HG03558 (cell line): ENCODE measurements around the gene SNRNP25.

Source experiments
- ATAC-seq: cut with Tn5 transposase; IDR thresholded peaks from one replicate; pipeline ENCODE4 v1.9.1; 2021; ENCODE audit warnings: moderate number of reproducible peaks; ENCODE audit not compliant: unreplicated experiment; ENCODE audit errors: extremely low read depth

SNRNP25 gene

DNA sequence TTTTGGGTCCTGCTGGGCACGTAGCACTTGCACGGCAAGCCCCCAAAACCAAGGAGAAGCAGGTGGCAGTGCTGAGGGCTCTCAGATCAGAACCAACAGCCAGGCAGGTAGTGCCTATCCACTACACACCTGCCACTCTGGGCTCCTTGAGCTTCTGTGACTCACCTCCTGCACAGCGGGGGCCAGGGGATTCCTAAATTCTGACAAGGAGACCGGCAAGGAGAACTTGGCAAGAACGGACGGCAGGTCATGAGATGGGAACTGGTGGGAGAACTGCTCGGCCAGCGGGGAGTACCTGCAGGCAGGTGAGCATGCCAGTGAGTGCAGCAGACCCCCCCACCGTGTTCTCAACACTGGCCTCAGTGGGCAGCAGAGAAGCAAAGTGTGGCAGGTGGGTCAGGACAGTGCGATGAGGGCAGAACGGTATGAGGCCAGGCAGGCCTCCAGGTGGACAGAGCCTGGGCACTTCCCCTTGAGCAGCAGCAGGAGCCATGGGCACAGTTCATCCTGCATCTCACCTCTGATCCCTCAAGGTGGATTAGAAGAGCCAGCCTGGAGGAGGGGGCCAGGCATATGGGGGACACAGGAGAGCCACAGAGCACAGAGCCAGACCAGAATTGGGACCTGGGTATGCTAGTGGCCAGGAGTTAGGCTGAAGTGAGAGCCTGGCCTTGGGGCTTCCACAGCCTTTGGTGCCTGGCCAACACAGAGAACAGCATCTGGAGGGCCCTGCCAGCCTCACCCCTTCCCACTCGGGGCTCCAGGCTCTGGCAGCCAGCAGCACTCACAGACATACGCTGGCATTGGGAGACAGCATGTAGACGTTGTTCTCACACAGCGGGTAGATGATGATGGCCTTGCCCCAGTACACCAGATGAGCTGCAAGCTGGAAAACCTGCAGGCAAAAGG lies 39.1 kb downstream of the SNRNP25 start:
- ATAC-seq: no peak

DNA sequence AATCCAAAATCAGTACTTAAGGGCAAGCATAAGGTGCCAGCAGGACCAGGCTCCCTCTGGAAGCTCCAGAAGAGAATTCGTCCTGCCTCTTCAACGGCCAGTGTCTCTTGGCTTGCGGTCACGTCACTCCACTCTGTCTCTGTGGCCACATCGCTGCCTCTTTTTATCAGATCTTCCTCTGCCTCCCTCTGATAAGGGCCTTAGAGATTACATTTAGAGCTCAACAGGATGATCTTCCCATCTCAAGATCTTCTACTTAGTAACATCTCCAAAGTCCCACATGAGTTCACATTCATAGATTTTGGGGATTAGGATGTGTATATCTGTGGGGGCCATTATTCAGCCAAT lies 41.3 kb downstream of the SNRNP25 start:
- ATAC-seq: no peak

DNA sequence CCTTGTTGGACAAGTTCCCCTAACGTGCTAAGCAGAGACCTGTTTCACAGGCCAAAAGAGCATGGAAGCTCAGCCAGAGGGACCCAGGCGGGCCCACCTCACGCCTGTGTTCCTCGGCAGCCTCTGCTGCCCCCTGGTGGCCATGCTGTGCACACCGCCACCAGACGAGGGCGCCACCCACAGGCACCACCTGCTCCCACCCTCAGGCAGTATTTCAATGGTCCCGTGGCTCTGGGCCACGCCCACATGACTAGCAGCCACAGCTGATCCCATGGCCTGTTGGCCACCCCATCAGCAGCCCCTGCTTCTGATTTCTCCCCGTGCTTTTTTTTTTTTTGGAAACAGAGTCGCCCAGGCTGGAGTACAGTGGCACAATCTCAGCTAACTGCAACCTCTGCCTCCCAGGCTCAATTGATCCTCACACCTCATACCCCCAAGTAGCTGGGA lies 43.3 kb downstream of the SNRNP25 start:
- no peak for ATAC-seq

DNA sequence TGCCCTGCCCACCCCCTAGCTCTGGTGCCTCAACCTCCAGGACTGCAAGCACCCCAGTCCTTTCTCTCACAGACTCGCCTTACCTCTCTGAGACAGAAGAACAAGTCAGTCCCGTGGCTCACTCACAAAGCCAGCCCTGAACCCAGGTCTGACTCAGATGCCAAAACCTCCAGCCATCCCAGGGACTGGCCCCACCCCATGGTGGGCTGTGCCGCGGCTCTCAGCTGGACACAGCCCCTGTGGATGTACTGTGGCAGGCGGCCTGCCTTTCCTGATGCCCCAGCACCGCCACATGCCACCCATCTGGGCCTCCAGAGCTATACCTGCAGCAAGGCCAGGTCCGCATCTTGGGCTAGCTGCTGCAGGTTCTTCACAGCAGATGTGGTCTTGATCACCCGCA lies 44.2 kb downstream of the SNRNP25 start:
- ATAC-seq: no peak

GRCh38 chr16:100989-101388 lies 47.4 kb downstream of the SNRNP25 start:
- no peak for ATAC-seq

GRCh38 chr16:101586-101985 lies 48.0 kb downstream of the SNRNP25 start:
- no peak for ATAC-seq

DNA sequence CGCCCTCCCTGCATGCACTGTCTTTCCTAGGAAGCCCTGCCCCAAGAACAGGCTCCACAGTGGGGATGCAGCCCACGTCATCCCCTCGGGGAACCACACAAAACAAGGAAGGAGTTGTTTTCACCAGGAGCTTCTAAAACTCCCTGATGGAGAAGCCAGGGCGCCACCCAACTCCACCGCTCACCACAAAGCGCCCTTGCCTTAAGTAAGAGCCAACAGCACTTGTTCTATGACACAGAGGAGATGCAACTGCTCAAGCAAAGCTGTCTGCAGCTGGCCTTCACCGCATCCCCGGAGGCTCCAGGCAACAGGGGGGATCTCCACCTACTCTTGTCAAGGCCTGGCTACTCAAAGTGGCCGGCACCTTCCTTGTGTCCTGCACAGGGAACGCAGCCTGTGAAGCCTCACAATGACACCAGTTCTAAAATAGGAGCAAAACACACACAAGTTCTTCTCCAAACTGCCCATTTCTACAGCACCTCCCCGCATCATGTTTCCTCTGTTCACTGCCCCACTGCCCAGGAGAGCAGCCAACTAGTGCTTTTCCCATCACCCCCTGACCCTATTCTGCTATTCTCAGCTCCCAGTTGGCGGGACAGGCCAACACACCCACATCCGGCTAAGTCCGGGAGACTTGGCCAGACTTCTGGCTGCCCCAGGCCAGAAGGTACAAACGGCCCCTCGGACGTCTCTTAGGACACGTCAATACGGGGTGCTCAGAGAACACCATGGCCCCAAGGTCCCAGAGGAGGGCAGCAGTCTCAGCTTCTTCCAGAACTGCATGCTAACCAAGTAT lies 48.6 kb downstream of the SNRNP25 start:
- ATAC-seq: no peak

DNA sequence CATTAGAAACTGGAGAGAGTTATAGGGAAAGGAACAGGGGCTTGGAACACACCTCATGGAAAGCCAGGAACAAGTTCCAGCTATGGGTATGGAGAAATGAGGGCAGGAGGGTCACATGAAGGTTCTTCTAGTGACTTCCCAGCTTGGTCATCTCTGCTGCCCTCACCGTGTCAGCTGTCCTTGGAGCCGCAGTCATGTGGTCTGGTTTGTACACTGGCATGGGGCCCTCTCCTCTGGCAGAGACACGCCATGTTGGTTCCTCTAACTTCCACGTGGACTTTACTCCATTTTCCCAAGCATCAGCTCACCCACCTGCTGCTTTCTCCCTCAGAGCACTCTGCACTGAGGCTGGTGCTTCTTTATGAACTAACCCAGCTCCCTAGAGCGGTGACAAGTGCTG lies 50.7 kb downstream of the SNRNP25 start:
- ATAC-seq: no peak

- no peak for ATAC-seq
These were observed 51.3 kb downstream of the SNRNP25 start for GRCh38 chr16:104928-105327.

GRCh38 chr16:105521-105920 lies 51.9 kb downstream of the SNRNP25 start:
- ATAC-seq: no peak

- ATAC-seq: no peak
These were observed 53.1 kb downstream of the SNRNP25 start for GRCh38 chr16:106623-107324.
